ENCODE results near the gene TTLL3.

Gene TTLL3

DNA sequence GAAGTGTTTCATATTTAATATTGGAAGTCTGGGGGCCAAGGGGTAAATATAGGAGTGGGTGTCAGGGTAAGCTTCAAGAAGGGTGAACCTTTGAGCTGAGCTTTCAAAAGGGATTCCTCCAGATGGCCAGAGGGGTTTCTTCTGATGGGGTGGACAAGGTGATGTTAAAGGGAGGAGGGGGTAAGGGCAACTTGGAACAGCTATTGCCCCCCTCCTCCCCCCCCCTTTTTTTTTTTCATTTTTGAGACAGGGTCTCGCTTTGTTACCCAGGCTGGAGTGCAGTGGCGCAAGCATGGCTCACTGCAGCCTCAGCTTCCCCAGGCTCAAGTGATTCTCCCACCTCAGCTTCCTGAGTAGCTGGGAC is 2.1 kb upstream of the TTLL3 start:
- no peak for TF ChIP-seq ZNF274 (IDR thresholded peaks at IDR 0.05; ENCODE audit: low read depth, low read length)
- H3K4me3 ChIP-seq (ENCODE audit: low read length): no peak overlapping the region

DNA sequence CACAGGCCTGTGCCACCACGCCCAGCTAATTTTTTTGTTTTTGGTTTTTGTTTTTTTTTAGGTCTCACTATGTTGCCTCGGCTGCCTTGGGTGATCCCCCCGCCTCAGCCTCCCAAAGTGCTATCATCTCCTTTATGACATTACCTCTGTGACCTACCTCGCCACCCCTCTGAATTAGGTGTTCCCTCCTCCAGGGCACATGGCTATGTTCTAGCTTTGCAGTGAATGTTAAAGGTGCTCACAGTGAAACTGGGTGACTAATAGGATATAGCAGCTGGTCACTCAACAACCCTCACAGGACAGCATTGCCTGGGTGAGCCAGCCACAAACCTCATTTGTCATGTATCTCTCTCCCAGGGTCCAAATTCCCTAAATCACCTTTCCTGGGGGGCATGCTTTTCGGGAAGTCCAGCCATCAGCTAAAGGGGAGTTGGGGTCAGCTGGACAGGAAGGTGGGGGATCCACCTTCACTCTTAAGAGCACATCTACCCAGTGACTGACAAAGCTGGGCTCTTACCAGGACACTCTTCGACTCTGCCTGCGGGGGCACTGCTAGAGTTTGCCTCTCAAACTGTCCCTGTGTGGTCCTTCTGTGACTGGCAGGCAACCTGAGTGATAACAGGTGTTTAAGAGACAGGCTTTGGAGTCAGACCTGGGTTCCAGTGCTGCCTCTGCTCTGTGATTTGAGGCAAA is 1.6 kb upstream of the TTLL3 start:
- no peak overlapping the region for H3K4me3 ChIP-seq (ENCODE audit: low read length)
- TF ChIP-seq ZNF274 (IDR thresholded peaks at IDR 0.05; ENCODE audit: low read depth, low read length): no peak

DNA sequence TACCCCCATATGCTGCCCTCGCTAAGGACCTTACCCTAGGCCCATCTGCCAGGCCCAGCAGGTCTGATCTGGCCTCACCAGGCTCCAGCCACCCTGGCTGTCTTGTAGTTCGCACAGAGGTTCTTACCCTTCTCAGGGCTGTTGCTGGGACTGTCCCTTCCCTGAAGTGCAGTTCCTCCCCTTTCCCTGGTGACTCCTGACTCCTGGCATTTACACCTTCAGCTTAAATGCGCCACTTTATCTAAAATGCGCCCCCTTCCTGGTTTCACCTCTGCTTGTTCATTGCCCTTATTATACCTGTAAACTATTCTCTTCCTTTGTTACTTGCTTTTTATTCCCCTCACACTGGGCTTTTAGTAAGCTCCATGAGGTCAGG is 835 bp upstream of the TTLL3 start:
- no peak for TF ChIP-seq ZNF274 (IDR thresholded peaks at IDR 0.05; ENCODE audit: low read depth, low read length)
- H3K4me3 ChIP-seq (ENCODE audit: low read length): peak overlapping the region; percentile 24; the same call in 1 of the 2 replicates

DNA sequence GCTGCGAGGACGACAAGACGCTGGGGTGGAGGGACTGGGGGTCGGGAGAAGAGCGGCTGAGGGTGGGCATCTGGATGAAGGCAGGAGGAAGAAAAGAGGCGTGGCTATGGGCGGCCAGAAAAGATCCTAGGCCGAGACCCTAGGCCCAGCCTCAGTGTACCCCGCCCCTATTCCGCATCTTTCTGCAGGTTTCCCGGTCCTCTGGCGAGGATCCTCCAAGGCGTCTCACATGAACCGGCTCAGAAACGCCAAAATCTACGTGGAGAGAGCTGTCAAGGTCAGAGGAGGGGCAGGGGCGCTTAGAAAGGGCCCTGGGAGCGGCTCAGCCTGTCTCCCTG is 340 bp downstream of the TTLL3 start:
- TF ChIP-seq ZNF274 (IDR thresholded peaks at IDR 0.05; ENCODE audit: low read depth, low read length): no peak
- peak overlapping the region; percentile 24; the same call in 1 of the 2 replicates for H3K4me3 ChIP-seq (ENCODE audit: low read length)

DNA sequence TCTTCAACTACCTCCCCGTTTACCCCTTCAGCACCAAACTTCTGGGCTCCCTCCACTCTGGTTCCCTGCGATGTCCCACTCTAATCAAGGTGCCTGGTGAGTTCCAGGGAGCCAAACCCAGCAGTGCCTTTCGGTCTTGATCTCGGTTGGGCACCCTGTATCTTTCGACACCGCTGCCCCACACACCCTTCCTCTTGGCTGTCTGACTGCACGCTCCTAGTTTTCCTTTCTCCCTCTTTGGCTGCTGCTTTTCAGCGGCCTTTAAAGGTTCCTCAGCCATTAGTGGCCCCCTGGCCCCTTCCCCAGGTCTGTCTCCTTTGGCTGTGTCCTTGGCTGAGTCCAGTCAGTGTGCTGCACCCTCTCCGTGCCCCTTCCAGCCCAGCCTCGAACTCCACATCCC is 784 bp downstream of the TTLL3 start:
- no peak for TF ChIP-seq ZNF274 (IDR thresholded peaks at IDR 0.05; ENCODE audit: low read depth, low read length)
- H3K4me3 ChIP-seq (ENCODE audit: low read length): no peak overlapping the region

DNA sequence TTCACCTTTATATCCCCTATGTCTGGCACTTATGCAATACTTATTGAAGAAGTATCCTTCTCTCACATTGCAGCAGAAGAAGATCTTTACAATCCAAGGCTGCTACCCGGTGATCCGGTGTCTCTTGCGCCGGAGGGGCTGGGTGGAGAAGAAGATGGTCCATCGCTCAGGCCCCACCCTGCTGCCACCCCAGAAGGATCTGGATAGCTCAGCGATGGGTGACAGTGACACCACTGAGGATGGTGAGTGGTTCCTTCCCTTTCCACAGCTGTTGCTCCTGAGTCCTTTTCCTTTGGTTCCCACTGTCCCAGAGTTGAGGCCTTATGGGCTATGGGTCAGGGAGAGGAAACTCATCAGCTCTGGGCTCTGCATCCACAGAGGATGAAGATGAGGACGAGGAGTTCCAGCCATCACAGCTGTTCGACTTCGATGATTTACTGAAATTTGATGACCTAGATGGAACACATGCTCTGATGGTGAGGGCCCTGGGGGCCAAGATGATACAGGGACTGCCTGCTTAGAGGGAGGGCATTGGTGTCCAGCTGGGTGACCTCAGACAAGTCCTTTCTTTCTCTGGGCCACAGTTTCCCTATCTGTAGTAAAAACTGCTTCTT is 2.9 kb downstream of the TTLL3 start:
- TF ChIP-seq ZNF274 (IDR thresholded peaks at IDR 0.05; ENCODE audit: low read depth, low read length): no peak

DNA sequence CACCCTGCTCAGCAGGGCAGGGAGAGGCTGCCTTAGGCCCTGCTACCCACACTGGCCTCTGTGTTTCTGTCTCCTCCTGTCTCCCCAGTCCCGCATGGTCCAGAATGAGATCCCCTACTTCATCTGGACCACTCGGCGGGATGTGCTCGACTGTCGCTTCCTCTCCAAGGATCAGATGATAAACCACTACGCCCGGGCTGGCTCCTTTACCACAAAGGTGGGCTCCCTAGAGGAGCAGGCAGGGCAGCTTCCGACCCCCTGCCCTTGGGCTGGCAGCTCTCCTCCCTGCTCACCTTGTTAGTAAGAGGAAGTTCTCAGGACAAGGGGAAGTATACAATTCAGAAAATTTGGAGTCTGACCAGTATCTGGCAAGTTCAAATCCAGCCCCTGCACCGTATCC is 5.9 kb downstream of the TTLL3 start:
- no peak overlapping the region for H3K4me3 ChIP-seq (ENCODE audit: low read length)
- no peak for TF ChIP-seq ZNF274 (IDR thresholded peaks at IDR 0.05; ENCODE audit: low read depth, low read length)

More for the DNA sequence above, 2.9 kb downstream of the TTLL3 start:
- no peak overlapping the region for H3K4me3 ChIP-seq (ENCODE audit: low read length)

DNA sequence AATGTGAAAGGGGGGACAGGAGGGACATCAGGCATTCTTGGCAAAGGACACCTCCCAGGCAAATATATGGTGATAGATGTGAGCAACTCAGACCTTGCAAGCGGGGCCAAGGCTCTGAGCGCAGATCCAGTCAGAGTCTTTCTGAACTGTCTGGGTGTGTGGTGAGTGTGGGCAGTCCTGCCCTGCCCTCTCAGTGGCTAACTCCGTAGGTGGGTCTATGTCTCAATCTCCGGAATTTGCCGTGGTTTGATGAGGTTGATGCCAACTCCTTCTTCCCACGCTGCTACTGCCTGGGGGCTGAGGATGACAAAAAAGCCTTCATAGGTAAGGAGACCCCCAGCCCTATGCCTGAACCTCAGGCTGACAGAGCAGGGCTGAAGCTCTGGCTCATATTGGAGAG is 7.4 kb downstream of the TTLL3 start:
- H3K4me3 ChIP-seq (ENCODE audit: low read length): no peak overlapping the region
- no peak for TF ChIP-seq ZNF274 (IDR thresholded peaks at IDR 0.05; ENCODE audit: low read depth, low read length)

DNA sequence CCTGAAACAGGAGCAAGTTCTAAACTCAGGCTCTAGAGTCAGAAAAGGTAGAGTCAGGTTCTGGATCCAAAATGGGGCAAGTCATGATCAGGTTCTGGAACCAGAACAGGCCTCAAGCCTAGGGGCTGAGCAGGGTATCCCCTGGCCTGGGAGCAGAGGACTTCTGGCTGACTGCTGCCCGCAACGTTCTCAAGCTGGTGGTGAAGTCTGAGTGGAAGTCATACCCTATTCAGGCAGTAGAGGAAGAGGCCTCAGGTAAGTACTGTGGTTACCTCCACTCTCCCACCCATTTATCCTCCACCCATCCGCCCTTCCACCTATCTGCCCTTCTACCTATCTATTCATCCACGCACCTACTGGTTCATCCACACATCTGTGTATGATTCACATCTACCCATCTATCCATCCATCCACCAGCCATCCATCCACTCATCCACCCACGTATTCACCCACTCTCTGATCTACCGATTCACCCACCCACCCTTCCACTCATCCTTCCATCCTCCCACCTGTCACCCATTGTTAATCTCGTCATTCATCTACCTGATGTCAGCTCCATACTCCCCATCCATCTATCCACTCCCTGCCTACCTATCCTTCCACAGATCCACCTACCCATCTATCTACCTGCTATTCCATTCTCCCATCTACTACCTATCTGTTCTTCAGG is 8.7 kb downstream of the TTLL3 start:
- TF ChIP-seq ZNF274 (IDR thresholded peaks at IDR 0.05; ENCODE audit: low read depth, low read length): no peak

DNA sequence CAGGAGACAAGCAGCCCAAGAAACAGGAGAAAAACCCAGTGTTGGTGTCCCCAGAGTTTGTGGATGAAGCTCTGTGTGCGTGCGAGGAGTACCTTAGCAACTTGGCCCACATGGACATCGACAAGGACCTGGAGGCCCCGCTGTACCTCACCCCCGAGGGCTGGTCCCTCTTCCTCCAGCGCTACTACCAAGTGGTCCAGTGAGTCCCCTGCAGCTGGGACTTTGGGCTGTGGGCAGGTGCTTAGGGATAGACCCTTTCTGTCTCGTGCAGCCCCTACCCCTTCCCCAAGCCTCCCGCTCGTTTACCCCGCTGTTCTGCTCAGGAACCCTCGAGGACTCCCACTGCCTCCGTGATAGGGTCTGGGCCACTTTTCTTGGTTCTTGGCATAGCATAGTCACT is 10.5 kb downstream of the TTLL3 start:
- TF ChIP-seq ZNF274 (IDR thresholded peaks at IDR 0.05; ENCODE audit: low read depth, low read length): no peak
- H3K4me3 ChIP-seq (ENCODE audit: low read length): no peak overlapping the region

More for the DNA sequence above, 8.7 kb downstream of the TTLL3 start:
- no peak overlapping the region for H3K4me3 ChIP-seq (ENCODE audit: low read length)

DNA sequence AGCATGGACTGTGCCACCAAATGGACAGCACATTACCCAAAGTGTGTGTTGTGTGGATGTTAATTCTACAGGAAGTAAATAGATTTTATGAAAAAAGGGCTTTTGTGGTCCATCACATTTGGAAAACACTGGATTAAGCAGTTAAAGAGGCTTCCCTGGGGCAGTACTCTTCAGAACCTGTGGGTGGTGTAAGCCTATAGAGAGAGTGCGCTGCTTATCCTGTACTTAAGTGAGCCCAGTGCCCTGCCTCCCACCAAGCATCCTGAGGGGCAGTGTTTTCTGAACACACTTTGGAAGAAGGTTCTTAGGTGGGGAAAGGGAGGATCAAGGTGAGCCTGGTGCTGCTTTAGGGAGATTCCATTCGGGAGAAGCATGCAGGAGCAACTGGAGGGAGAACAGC is 10.9 kb downstream of the TTLL3 start:
- no peak for TF ChIP-seq ZNF274 (IDR thresholded peaks at IDR 0.05; ENCODE audit: low read depth, low read length)
- no peak overlapping the region for H3K4me3 ChIP-seq (ENCODE audit: low read length)

DNA sequence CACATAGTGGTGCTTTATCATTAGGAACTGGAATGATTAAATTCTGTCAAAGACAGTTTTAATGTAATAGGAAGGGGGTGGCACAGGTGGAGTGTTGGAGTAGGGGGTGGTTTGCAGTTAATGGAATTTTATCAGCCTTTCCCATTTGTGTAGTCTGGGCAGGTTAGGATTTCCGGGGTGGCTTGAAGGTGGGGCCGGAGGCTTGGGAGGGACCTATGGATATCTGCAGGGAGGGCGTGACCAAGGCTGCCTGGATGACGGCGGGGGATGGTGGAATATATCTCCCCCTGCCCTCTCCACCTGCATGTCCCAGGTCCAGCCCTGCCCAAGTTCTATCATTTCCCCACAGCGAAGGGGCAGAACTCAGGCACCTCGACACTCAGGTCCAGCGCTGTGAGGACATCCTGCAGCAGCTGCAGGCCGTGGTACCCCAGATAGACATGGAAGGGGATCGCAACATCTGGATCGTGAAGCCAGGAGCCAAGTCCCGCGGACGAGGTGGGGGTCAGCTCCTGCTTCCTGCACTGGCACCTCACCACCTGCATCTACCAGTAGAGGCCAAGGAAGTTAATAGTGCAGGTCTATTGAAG is 15.5 kb downstream of the TTLL3 start:
- H3K4me3 ChIP-seq (ENCODE audit: low read length): no peak overlapping the region
- TF ChIP-seq ZNF274 (IDR thresholded peaks at IDR 0.05; ENCODE audit: low read depth, low read length): no peak

DNA sequence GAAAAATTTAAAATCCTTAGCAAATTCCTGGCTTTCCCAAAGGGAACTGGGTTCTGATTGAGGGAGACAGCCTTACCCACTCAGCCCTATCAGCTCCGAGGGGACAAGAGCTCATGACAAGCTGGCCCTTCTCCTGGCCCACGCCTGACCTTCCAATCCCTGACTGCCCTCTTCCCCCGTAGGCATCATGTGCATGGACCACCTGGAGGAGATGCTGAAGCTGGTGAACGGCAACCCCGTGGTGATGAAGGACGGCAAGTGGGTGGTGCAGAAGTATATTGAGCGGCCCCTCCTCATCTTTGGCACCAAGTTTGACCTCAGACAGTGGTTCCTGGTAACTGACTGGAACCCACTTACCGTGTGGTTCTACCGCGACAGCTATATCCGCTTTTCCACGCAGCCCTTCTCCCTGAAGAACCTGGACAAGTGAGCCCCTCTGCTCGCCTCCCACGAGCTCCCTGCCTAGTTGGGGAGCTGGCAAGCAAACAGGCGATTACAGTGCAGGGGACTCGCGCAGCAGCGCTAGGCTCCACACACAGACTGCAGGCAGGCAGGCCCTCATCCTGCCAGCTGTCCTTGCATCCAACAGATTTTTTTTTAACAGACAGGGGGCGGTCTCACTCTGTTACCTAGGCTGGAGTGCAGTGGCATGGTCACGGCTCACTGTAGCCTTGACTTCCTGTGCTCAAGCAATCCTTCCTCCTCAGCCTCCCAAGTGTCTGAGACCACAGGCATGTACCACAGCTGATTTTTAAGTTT is 16.9 kb downstream of the TTLL3 start:
- no peak for TF ChIP-seq ZNF274 (IDR thresholded peaks at IDR 0.05; ENCODE audit: low read depth, low read length)
- no peak overlapping the region for H3K4me3 ChIP-seq (ENCODE audit: low read length)

Data from GM08714 (cell line).